Lower leg skin (tissue), 3 donors: ENCODE measurements around the gene ITPKB.

Experiments
- CTCF ChIP-seq, 3 donors: fragments of 450-650 bp; IDR thresholded peaks; one replicate each; pipeline ENCODE4 v1.5.1; 2016; ENCODE audit warnings: antibody characterized with exemption in 3 of 3, mild to moderate bottlenecking in 3 of 3, moderate library complexity in 2 of 3
- POLR2A ChIP-seq, 2 donors: fragments of 450-650 bp; IDR thresholded peaks; one replicate each; pipeline ENCODE4 v1.6.1; 2016 to 2017; ENCODE audit warnings: antibody characterized with exemption in 2 of 2, mild to moderate bottlenecking in 1 of 2, moderate library complexity in 1 of 2

GRCh38 chr1:226642421-226642820 is 96.7 kb downstream of the ITPKB start:
- TF ChIP-seq CTCF (IDR thresholded peaks at IDR 0.05), result no peak
- TF ChIP-seq POLR2A (IDR thresholded peaks at IDR 0.05), result no peak
